Spleen (tissue), 7 donors: ENCODE measurements around the gene WFDC6.

Experiments
- POLR2A ChIP-seq, 3 donors: fragments of 450-650 bp; IDR thresholded peaks; one replicate each; pipeline ENCODE4 v1.5.1; 2017; ENCODE audit warnings: antibody characterized with exemption in 3 of 3, mild to moderate bottlenecking in 1 of 3
- TF ChIP-seq, protein P1 (sequence below), 11 experiments: fragments of 200-600 bp in 7 of 11; fragments of 450-650 bp in 4 of 11; sonication (generic) in 4 of 11; IDR thresholded peaks in 8 of 11; conservative IDR thresholded peaks in 3 of 11; 1 replicate in 7 of 11; 2 replicates in 4 of 11; pipeline versions ENCODE4 v1.4.0 to v1.8.0; 2016 to 2021; ENCODE audit warnings: antibody characterized with exemption in 11 of 11, inconsistent platforms in 4 of 11, mild to moderate bottlenecking in 1 of 11
- donor health status: DM: no; HTN: no; CAD: no; lungs with moderate emphysema.
- donor health status: DM: no; HTN: no; CAD: no.
- donor health status: DM: no; HTN: no; CAD: no.

DNA sequence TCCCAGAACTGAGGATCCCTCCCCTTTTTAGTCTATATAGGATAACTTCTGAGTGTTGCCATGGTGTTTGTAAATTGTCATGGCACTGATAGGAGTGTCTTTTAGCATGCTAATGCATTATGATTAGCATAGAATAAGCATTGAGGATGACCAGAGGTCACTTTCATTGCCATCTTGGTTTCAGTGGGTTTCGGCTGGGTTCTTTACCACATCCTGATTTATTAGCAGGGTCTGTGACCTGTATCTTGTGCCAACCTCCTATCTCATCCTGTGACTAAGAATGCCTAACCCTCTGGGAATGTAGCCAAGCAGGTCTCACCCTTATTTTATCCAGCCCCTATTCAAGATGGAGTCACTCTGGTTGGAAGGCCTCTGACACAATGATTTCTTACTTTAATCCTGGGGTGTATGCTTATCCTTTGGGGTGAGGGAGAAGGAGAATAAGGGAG, 50.2 kb downstream of the WFDC6 start:
- TF ChIP-seq POLR2A (IDR thresholded peaks at IDR 0.05), result no peak
- TF ChIP-seq, protein P1, sequence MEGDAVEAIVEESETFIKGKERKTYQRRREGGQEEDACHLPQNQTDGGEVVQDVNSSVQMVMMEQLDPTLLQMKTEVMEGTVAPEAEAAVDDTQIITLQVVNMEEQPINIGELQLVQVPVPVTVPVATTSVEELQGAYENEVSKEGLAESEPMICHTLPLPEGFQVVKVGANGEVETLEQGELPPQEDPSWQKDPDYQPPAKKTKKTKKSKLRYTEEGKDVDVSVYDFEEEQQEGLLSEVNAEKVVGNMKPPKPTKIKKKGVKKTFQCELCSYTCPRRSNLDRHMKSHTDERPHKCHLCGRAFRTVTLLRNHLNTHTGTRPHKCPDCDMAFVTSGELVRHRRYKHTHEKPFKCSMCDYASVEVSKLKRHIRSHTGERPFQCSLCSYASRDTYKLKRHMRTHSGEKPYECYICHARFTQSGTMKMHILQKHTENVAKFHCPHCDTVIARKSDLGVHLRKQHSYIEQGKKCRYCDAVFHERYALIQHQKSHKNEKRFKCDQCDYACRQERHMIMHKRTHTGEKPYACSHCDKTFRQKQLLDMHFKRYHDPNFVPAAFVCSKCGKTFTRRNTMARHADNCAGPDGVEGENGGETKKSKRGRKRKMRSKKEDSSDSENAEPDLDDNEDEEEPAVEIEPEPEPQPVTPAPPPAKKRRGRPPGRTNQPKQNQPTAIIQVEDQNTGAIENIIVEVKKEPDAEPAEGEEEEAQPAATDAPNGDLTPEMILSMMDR (IDR thresholded peaks at IDR 0.05 in 8 of 11, conservative IDR thresholded peaks at IDR 0.05 in 3 of 11), result no peak
